Upper lobe of left lung (tissue), 6 donors: ENCODE results near the gene QPCT. TPM values are rescaled to one million over a fixed set of nuclear protein-coding genes. Genes with fewer than 3 reads are reported as not detected.
A peak's percentile ranks its signal among the peaks of the same experiment; 100 is the strongest.

ENCODE experiments used
- ATAC-seq, 2 donors: fragments of 200-7000 bp; cut with Tn5 transposase; one replicate each; pipeline ENCODE4 v1.9.1; 2022; ENCODE audit warnings: mild to moderate bottlenecking in 2 of 2, moderate library complexity in 2 of 2; ENCODE audit not compliant: low FRiP score in 2 of 2
- DNase-seq, 2 donors: peaks; one replicate each; pipeline ENCODE4 v3.0.0-alpha.2; 2019 to 2020
- H3K27ac ChIP-seq, 4 donors: fragments of 200-600 bp; sonication (generic); one replicate each; pipeline ENCODE4 v1.5.1; 2016 to 2019
- H3K27me3 ChIP-seq, 4 donors: fragments of 200-600 bp; sonication (generic); one replicate each; pipeline ENCODE4 v1.5.1; 2017 to 2019
- H3K36me3 ChIP-seq, 4 donors: fragments of 200-600 bp; sonication (generic); one replicate each; pipeline ENCODE4 v1.5.1; 2016 to 2019
- H3K4me1 ChIP-seq, 4 donors: fragments of 200-600 bp; sonication (generic); one replicate each; pipeline ENCODE4 v1.5.1; 2018 to 2019
- H3K4me3 ChIP-seq, 4 donors: fragments of 200-600 bp; sonication (generic); one replicate each; pipeline ENCODE4 v1.5.1; 2017 to 2019; ENCODE audit warnings: mild to moderate bottlenecking in 2 of 4, moderate library complexity in 1 of 4
- H3K9me3 ChIP-seq, 4 donors: fragments of 200-600 bp; sonication (generic); one replicate each; pipeline ENCODE4 v1.5.1; 2018 to 2019
- EP300 ChIP-seq, 4 donors: sonication (generic); formaldehyde crosslinking; IDR thresholded peaks; one replicate each; pipeline ENCODE4 v1.5.1; 2017; ENCODE audit warnings: antibody characterized with exemption in 4 of 4, control low read depth in 2 of 4
- POLR2A ChIP-seq, 4 donors: fragments of 450-650 bp; IDR thresholded peaks; one replicate each; pipeline ENCODE4 v1.5.1; 2016 to 2017; ENCODE audit warnings: antibody characterized with exemption in 4 of 4, mild to moderate bottlenecking in 2 of 4
- POLR2AphosphoS5 ChIP-seq, 2 donors: sonication (generic); formaldehyde crosslinking; IDR thresholded peaks; one replicate each; pipeline ENCODE4 v1.5.1; 2017; ENCODE audit warnings: antibody characterized with exemption in 2 of 2
- WGBS, 2 donors: methylation state at CpG; one replicate each; pipeline ENCODE4 v1.1.5; 2017 to 2018; 5-methylcytosine and 5-hydroxymethylcytosine counted together
- total RNA-seq, 6 donors: library from RNA; depleted of rRNA in 4 of 6; stranded (reverse); fragments of >200 nt in 4 of 6; gene quantifications; one replicate each; pipeline versions ENCODE4 v1.1.0 to v1.2.1, GENCODE V29; 2016 to 2021
- TF ChIP-seq, protein P1 (sequence below), 6 experiments: fragments of 450-650 bp in 4 of 6; fragments of 200-600 bp in 2 of 6; sonication (generic) in 2 of 6; IDR thresholded peaks; one replicate each; pipeline ENCODE4 v1.5.1; 2016 to 2019; ENCODE audit warnings: antibody characterized with exemption in 6 of 6
- donor health status: DM: no; HTN: no; CAD: no; lungs with moderate emphysema.
- donor health status: DM: no; HTN: yes; CAD: no; lungs with severe emphysema.

QPCT gene
- total RNA-seq, 6 donors from 2014 or later = 2.0 to 12.5 (median 6.0) TPM; not detected in 1

DNA sequence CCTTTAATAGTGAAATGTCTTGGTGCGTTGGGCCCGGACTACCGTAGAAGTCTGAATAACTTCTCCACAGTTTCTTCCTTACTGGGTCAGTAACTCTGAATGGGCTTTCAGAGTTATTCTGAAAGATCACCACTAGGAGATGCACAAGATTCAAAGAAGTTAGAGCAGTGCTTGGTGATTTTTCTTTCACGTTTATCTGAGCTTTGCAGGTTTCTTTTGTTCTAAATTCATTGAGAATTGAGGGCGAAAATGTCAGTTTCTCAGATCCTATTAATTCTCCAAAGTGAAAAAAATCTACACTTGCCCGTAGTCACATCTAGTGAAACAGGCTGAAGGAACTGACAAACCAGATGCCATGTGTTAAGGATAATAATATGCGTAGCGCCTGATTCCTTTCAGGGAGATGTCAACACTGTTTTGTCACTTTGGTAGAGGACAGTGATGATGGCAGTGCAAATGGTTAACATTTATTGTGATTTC lies 70.1 kb downstream of the QPCT start:
- WGBS, 2 donors = 23 to 30% methylated on average over 8 of the region's 8 CpGs
- Histone ChIP-seq H3K27me3 (no peaks in the 10 kb centered on the region), H3K9me3 (no peaks in the 10 kb centered on the region), H3K27ac (no peak overlapping the region), H3K4me1 (peaks cover 0 to 13% (median 6%) of the 10 kb centered on the region in 4 donors), H3K4me3 (no peak overlapping the region), H3K36me3 (no peaks in the 10 kb centered on the region)
- TF ChIP-seq, protein P1, sequence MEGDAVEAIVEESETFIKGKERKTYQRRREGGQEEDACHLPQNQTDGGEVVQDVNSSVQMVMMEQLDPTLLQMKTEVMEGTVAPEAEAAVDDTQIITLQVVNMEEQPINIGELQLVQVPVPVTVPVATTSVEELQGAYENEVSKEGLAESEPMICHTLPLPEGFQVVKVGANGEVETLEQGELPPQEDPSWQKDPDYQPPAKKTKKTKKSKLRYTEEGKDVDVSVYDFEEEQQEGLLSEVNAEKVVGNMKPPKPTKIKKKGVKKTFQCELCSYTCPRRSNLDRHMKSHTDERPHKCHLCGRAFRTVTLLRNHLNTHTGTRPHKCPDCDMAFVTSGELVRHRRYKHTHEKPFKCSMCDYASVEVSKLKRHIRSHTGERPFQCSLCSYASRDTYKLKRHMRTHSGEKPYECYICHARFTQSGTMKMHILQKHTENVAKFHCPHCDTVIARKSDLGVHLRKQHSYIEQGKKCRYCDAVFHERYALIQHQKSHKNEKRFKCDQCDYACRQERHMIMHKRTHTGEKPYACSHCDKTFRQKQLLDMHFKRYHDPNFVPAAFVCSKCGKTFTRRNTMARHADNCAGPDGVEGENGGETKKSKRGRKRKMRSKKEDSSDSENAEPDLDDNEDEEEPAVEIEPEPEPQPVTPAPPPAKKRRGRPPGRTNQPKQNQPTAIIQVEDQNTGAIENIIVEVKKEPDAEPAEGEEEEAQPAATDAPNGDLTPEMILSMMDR (IDR thresholded peaks at IDR 0.05) = peak; percentile 71 to 93 (median 86)
- TF ChIP-seq EP300 (IDR thresholded peaks at IDR 0.05) (no peak), POLR2AphosphoS5 (IDR thresholded peaks at IDR 0.05) (no peak), POLR2A (IDR thresholded peaks at IDR 0.05) (no peak)
- DNase-seq (no peak), ATAC-seq (peak; percentile 61 to 82)

DNA sequence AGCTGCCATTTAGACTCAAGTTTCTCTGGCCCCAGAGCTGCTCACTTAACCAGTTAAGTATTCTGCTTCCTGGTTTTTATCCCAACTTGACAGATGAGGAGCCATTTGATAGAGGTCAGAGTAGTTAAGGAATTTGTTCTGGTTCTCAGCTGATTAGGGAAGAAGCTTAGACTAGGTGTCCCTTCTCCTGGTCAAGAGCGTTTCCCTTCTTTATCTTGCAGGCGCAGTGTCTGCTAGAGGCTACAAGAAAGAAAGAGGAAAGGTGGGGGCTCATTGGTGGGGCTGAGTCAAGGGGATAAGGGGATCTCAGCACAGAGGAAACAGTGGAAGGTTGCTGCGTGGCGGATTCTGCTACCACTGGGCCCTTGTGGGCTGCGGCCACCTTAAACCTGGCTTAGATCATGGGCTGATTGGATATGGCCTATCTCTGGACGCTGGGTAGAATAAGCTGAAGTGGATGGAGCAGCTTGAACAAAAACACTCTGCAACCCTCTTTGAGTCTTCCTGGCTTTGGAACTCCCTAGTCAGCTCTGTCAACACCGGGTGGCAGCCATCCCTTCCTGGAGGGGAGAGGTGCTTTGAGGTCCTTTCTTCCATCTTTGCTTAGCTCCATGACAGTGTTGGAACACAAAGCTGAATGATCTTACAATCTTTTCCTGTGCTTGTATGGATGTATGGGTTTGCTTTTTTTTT lies 70.8 kb downstream of the QPCT start:
- Histone ChIP-seq H3K27ac (no peak overlapping the region), H3K4me3 (no peak overlapping the region)

DNA sequence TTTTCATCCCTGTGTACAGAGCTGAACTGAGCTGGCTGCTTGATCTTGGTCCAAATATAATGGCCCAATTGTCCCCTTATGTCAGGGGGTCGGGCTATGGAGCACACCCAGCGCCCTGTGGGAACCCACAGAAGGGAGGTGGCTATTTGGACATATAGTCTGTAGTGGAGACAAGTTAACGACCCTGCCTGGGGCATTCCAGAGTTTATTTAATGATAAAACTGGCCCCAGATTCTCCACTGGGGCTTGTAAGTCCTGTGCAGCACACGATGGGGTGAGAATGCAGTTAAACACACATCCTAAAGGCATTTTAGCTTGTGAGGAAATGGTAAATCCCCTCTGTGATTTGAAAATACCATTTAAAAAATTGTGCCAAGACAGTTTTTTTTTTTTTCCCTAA lies 72.9 kb downstream of the QPCT start:
- Histone ChIP-seq H3K36me3 (no peaks in the 10 kb centered on the region), H3K27me3 (no peaks in the 10 kb centered on the region), H3K9me3 (no peaks in the 10 kb centered on the region), H3K4me1 (peaks cover 0 to 13% (median 6%) of the 10 kb centered on the region in 4 donors), H3K4me3 (no peak overlapping the region), H3K27ac (no peak overlapping the region)
- WGBS, 2 donors = 66 to 71% methylated on average over 4 of the region's 4 CpGs
- DNase-seq (no peak), ATAC-seq (no peak)
- TF ChIP-seq EP300 (IDR thresholded peaks at IDR 0.05) (no peak), POLR2AphosphoS5 (IDR thresholded peaks at IDR 0.05) (no peak), POLR2A (IDR thresholded peaks at IDR 0.05) (no peak)
- TF ChIP-seq, protein P1 (IDR thresholded peaks at IDR 0.05) = no peak

More for the DNA sequence above, 70.8 kb downstream of the QPCT start:
- Histone ChIP-seq H3K36me3 (no peaks in the 10 kb centered on the region), H3K4me1 (peaks cover 0 to 13% (median 6%) of the 10 kb centered on the region in 4 donors), H3K9me3 (no peaks in the 10 kb centered on the region), H3K27me3 (no peaks in the 10 kb centered on the region)
- TF ChIP-seq EP300 (IDR thresholded peaks at IDR 0.05) = no peak
- TF ChIP-seq POLR2A (IDR thresholded peaks at IDR 0.05) = no peak
- TF ChIP-seq, protein P1 (IDR thresholded peaks at IDR 0.05) = no peak
- no peak for TF ChIP-seq POLR2AphosphoS5 (IDR thresholded peaks at IDR 0.05)
- DNase-seq = peak in 1 of 2 donors; percentile 7
- 88 to 89% methylated on average over 7 of the region's 7 CpGs for WGBS, 2 donors
- ATAC-seq = no peak

DNA sequence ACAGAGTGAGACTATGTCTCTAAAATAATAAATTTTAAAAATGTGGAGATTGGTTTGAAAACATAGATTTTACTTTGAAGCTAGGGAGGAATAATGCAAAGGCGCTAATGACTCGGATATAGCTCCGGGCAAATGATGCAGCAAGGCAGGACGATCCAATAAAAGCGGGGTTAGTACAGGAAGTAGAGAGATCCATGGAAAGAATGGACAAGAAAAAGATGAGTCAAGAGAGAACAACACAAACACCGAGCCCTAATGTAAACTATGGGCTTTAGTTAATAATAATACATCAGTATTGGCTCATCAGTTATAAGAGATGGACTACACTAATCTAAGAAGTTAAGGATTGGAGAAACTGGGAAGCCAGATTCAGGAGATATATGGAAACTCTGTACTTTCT lies 74.5 kb downstream of the QPCT start:
- no peaks in the 10 kb centered on the region for H3K27me3 ChIP-seq
- WGBS, 2 donors = 93 to 94% methylated on average over 6 of the region's 6 CpGs
- H3K36me3 ChIP-seq = no peaks in the 10 kb centered on the region
- H3K4me1 ChIP-seq = peaks cover 0 to 13% (median 6%) of the 10 kb centered on the region in 4 donors
- no peak for TF ChIP-seq POLR2A (IDR thresholded peaks at IDR 0.05)
- H3K27ac ChIP-seq = no peak overlapping the region
- ATAC-seq (no peak), DNase-seq (no peak)
- no peak overlapping the region for H3K4me3 ChIP-seq
- no peaks in the 10 kb centered on the region for H3K9me3 ChIP-seq

DNA sequence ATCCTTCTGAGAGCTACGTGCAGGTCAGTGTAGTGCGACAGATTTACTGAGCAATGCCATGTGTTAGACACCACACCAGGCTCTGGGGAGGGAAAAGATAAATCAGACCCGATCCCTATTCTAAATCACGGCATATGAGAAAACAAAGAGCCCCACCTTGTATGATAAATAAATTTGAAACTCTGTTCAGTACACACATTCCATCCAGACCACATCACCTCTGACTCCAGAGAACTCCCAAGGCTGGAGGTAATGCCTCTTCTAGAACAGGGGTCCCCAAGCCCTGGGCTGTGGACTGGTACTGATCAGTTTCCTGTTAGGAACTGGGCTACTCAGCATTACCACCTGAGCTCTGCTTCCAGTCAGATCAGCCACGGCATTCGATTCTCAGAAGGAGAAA lies 77.3 kb downstream of the QPCT start:
- Histone ChIP-seq H3K36me3 (no peaks in the 10 kb centered on the region), H3K27me3 (no peaks in the 10 kb centered on the region), H3K4me1 (no peaks in the 10 kb centered on the region), H3K4me3 (no peak overlapping the region), H3K27ac (no peak overlapping the region), H3K9me3 (no peaks in the 10 kb centered on the region)
- ATAC-seq = no peak
- no peak for TF ChIP-seq POLR2A (IDR thresholded peaks at IDR 0.05)
- TF ChIP-seq, protein P1 (IDR thresholded peaks at IDR 0.05) = no peak
- TF ChIP-seq POLR2AphosphoS5 (IDR thresholded peaks at IDR 0.05) = no peak
- TF ChIP-seq EP300 (IDR thresholded peaks at IDR 0.05) = no peak
- 95 to 96% methylated on average over 6 of the region's 6 CpGs for WGBS, 2 donors
- no peak for DNase-seq
